PC-3 (cell line): ENCODE data around the gene GUCA2A.

Source experiments
- EZH2 ChIP-seq: fragments of 300-600 bp; sonication (generic); IDR thresholded peaks from one replicate; pipeline ENCODE4 v1.6.1; 2017; ENCODE audit warnings: antibody characterized with exemption, mild to moderate bottlenecking, low read length; ENCODE audit not compliant: unreplicated experiment
- EZH2phosphoT487 ChIP-seq: fragments of 300-600 bp; sonication (generic); IDR thresholded peaks from 2 replicates; pipeline ENCODE4 v1.6.1; 2018; ENCODE audit warnings: mild to moderate bottlenecking, antibody characterized with exemption, low read length, borderline replicate concordance
- TF ChIP-seq, protein P1 (sequence below): fragments of 300-600 bp; sonication (generic); conservative IDR thresholded peaks from 2 replicates; pipeline ENCODE4 v1.5.1; 2017; ENCODE audit warnings: antibody characterized with exemption, low read depth, mild to moderate bottlenecking, low read length

DNA sequence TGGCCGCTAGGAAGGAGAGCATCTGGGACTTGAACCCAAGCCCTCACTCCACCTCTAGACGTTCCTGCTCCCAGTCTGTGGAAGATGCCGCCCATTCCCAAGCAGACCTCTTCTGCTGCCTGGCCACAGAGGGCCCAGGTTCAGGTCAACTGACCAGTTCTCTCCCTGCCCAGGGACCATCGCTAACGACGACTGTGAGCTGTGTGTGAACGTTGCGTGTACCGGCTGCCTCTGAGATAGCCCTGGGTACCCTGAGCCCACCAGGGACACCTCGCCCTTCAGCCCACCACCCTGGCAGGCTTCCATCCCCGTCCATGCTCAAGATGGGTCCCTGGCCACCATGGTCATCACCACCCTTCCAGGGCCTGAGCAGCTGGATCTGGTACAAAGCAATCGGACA, 9.2 kb downstream of the GUCA2A start:
- TF ChIP-seq, protein P1, sequence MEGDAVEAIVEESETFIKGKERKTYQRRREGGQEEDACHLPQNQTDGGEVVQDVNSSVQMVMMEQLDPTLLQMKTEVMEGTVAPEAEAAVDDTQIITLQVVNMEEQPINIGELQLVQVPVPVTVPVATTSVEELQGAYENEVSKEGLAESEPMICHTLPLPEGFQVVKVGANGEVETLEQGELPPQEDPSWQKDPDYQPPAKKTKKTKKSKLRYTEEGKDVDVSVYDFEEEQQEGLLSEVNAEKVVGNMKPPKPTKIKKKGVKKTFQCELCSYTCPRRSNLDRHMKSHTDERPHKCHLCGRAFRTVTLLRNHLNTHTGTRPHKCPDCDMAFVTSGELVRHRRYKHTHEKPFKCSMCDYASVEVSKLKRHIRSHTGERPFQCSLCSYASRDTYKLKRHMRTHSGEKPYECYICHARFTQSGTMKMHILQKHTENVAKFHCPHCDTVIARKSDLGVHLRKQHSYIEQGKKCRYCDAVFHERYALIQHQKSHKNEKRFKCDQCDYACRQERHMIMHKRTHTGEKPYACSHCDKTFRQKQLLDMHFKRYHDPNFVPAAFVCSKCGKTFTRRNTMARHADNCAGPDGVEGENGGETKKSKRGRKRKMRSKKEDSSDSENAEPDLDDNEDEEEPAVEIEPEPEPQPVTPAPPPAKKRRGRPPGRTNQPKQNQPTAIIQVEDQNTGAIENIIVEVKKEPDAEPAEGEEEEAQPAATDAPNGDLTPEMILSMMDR: no peak
- TF ChIP-seq EZH2 (no peak), EZH2phosphoT487 (no peak)
